Measurements from ENCODE around the gene NDRG3.

- TF ChIP-seq CTCF (conservative IDR thresholded peaks at IDR 0.05; ENCODE audit: low read depth, low read length) (peak; percentile 71; the same call in 1 of the 2 replicates), POLR2A (IDR thresholded peaks at IDR 0.05; ENCODE audit: low read depth, low read length) (peak; percentile 90), SMC3 (IDR thresholded peaks at IDR 0.05; ENCODE audit: low read depth, low read length) (peak; percentile 31; the same call in 1 of the 2 replicates), MXI1 (IDR thresholded peaks at IDR 0.05; ENCODE audit: borderline replicate concordance, low read depth, low read length) (peak; percentile 69; the same call in 1 of the 2 replicates)
These were observed 27.9 kb upstream of the NDRG3 start, which contains the start of gene DSN1 for GRCh38 chr20:36773597-36774390.
